ENCODE data around the gene CD274.

Gene CD274

DNA sequence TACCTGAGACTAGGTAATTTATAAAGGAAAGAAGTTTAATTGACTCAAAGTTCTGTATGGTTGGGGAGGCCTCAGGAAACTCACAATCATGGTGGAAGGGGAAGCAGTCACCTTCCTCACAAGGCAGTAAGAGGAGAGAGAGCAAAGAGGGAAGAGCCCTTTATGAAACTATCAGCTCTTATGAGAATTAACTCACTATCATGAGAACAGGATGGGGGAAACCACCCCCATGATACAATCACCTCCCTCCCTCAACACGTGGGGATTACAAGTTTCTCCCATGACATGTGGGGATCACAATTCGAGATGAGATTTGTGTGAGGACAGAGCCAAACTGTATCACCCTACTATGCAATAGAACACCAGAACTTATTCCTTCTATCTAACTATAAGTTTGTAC is 27.9 kb downstream of the CD274 start:
- TF ChIP-seq POLR2AphosphoS5 (IDR thresholded peaks at IDR 0.05; ENCODE audit: low read depth) (no peak), SPI1 (IDR thresholded peaks at IDR 0.05; ENCODE audit: borderline replicate concordance, low read depth) (no peak), GABPA (IDR thresholded peaks at IDR 0.05; ENCODE audit: low read depth) (no peak)
- TF ChIP-seq, protein P1, sequence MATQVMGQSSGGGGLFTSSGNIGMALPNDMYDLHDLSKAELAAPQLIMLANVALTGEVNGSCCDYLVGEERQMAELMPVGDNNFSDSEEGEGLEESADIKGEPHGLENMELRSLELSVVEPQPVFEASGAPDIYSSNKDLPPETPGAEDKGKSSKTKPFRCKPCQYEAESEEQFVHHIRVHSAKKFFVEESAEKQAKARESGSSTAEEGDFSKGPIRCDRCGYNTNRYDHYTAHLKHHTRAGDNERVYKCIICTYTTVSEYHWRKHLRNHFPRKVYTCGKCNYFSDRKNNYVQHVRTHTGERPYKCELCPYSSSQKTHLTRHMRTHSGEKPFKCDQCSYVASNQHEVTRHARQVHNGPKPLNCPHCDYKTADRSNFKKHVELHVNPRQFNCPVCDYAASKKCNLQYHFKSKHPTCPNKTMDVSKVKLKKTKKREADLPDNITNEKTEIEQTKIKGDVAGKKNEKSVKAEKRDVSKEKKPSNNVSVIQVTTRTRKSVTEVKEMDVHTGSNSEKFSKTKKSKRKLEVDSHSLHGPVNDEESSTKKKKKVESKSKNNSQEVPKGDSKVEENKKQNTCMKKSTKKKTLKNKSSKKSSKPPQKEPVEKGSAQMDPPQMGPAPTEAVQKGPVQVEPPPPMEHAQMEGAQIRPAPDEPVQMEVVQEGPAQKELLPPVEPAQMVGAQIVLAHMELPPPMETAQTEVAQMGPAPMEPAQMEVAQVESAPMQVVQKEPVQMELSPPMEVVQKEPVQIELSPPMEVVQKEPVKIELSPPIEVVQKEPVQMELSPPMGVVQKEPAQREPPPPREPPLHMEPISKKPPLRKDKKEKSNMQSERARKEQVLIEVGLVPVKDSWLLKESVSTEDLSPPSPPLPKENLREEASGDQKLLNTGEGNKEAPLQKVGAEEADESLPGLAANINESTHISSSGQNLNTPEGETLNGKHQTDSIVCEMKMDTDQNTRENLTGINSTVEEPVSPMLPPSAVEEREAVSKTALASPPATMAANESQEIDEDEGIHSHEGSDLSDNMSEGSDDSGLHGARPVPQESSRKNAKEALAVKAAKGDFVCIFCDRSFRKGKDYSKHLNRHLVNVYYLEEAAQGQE (IDR thresholded peaks at IDR 0.05; ENCODE audit: insufficient replicate concordance, low read depth): no peak
- TF ChIP-seq, protein P2, sequence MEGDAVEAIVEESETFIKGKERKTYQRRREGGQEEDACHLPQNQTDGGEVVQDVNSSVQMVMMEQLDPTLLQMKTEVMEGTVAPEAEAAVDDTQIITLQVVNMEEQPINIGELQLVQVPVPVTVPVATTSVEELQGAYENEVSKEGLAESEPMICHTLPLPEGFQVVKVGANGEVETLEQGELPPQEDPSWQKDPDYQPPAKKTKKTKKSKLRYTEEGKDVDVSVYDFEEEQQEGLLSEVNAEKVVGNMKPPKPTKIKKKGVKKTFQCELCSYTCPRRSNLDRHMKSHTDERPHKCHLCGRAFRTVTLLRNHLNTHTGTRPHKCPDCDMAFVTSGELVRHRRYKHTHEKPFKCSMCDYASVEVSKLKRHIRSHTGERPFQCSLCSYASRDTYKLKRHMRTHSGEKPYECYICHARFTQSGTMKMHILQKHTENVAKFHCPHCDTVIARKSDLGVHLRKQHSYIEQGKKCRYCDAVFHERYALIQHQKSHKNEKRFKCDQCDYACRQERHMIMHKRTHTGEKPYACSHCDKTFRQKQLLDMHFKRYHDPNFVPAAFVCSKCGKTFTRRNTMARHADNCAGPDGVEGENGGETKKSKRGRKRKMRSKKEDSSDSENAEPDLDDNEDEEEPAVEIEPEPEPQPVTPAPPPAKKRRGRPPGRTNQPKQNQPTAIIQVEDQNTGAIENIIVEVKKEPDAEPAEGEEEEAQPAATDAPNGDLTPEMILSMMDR (IDR thresholded peaks at IDR 0.05; ENCODE audit: insufficient read depth, low read length): no peak
- H3K27me3 ChIP-seq (ENCODE audit: insufficient read depth, poor library complexity, severe bottlenecking): no peaks in the 10 kb centered on the region
- H3K4me3 ChIP-seq (replicated peaks; ENCODE audit: insufficient read depth, low read length): no peak overlapping the region
- DNase-seq (ENCODE audit: low read depth in 1 of 2, low spot score in 1 of 2): no peak
- H3K27ac ChIP-seq (replicated peaks): no peak overlapping the region

DNA sequence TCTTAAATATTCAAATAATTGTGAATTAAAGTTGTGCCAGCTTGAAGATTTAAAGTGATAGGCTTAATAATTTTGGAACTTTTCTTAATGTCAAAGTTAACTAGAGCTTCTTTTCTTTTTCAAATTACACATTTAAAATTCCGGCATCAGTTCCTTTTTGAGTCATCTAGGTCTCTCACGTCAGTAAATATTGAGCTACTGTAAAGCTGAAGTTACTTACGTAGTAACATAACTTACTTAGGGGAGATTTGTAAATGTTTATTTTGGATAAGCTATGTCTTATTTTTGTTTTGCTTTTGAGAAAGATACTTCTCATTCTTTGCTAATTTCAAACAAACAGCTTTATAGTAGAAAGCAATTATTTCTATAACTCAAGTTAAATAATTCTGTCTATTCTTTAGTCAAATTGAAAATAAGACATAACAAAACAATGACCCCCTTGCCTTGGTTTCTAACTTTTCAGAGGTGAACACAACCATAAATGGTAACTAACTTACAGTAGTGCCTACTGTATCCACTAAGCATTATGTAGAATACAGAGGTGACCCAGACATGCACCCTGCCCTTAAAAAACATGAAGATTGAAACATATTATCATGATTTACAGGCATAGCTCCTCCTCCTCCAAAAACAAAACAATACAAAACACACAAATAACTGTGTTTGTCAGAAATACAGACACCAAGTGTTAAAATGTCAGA is 29.8 kb downstream of the CD274 start:
- no peak for DNase-seq (ENCODE audit: low read depth in 1 of 2, low spot score in 1 of 2)
- Histone ChIP-seq H3K27ac (replicated peaks) (no peak overlapping the region), H3K4me3 (replicated peaks; ENCODE audit: insufficient read depth, low read length) (no peak overlapping the region), H3K27me3 (ENCODE audit: insufficient read depth, poor library complexity, severe bottlenecking) (no peaks in the 10 kb centered on the region)
- TF ChIP-seq, protein P1 (IDR thresholded peaks at IDR 0.05; ENCODE audit: insufficient replicate concordance, low read depth): no peak
- no peak for TF ChIP-seq GABPA (IDR thresholded peaks at IDR 0.05; ENCODE audit: low read depth)
- no peak for TF ChIP-seq POLR2AphosphoS5 (IDR thresholded peaks at IDR 0.05; ENCODE audit: low read depth)
- TF ChIP-seq, protein P2 (IDR thresholded peaks at IDR 0.05; ENCODE audit: insufficient read depth, low read length): no peak
- no peak for TF ChIP-seq SPI1 (IDR thresholded peaks at IDR 0.05; ENCODE audit: borderline replicate concordance, low read depth)

DNA sequence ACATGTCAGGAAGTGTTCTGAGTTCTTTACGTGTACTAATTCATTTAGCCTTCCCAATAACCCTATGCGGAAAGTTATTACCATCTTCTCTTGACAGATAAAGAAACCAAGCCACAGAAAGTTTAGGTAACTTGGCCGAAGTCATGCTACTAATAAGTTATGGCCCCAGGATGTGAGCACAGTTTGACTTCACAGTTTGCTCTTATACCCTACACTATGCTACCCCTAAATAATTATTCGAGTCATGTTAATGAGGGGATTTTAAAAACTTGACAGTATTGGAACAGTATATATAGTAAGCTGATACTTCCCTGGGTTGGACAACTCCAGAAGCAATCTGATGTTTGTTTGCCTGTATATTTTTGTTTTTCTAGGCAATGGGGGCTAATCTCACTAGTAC is 30.6 kb downstream of the CD274 start:
- Histone ChIP-seq H3K27ac (replicated peaks) (no peak overlapping the region), H3K4me3 (replicated peaks; ENCODE audit: insufficient read depth, low read length) (no peak overlapping the region), H3K27me3 (ENCODE audit: insufficient read depth, poor library complexity, severe bottlenecking) (no peaks in the 10 kb centered on the region)
- TF ChIP-seq GABPA (IDR thresholded peaks at IDR 0.05; ENCODE audit: low read depth): no peak
- TF ChIP-seq, protein P1 (IDR thresholded peaks at IDR 0.05; ENCODE audit: insufficient replicate concordance, low read depth): no peak
- TF ChIP-seq, protein P2 (IDR thresholded peaks at IDR 0.05; ENCODE audit: insufficient read depth, low read length): no peak
- no peak for TF ChIP-seq POLR2AphosphoS5 (IDR thresholded peaks at IDR 0.05; ENCODE audit: low read depth)
- TF ChIP-seq SPI1 (IDR thresholded peaks at IDR 0.05; ENCODE audit: borderline replicate concordance, low read depth): no peak
- DNase-seq (ENCODE audit: low read depth in 1 of 2, low spot score in 1 of 2): no peak

All from HL-60 (cell line).